ENCODE data around the gene PTPN20.
"Not testable (repeated sequence)": the region's sequence is repeated elsewhere in the genome, so short reads cannot be mapped to it uniquely, and the experiment has no call there.

PTPN20 gene

GRCh38 chr10:46922498-46922897 is 11.3 kb downstream of the PTPN20 start:
- H3K9me3 Mint-ChIP-seq; ATAC-seq (ENCODE audit: low read depth); DNase-seq (ENCODE audit: low spot score in 2 of 2); H3K27ac Mint-ChIP-seq; H3K4me3 Mint-ChIP-seq; H3K36me3 Mint-ChIP-seq; H3K4me1 Mint-ChIP-seq; H3K27me3 Mint-ChIP-seq: not testable (repeated sequence)

GRCh38 chr10:46925156-46925555 is 13.9 kb downstream of the PTPN20 start:
- DNase-seq (ENCODE audit: low spot score in 2 of 2); H3K27me3 Mint-ChIP-seq; H3K4me1 Mint-ChIP-seq; H3K36me3 Mint-ChIP-seq; H3K27ac Mint-ChIP-seq; ATAC-seq (ENCODE audit: low read depth); H3K4me3 Mint-ChIP-seq; H3K9me3 Mint-ChIP-seq: not testable (repeated sequence)

GRCh38 chr10:46925853-46926252 is 14.6 kb downstream of the PTPN20 start:
- H3K4me3 Mint-ChIP-seq; DNase-seq (ENCODE audit: low spot score in 2 of 2); ATAC-seq (ENCODE audit: low read depth); H3K9me3 Mint-ChIP-seq; H3K27me3 Mint-ChIP-seq; H3K36me3 Mint-ChIP-seq; H3K4me1 Mint-ChIP-seq; H3K27ac Mint-ChIP-seq: not testable (repeated sequence)

GRCh38 chr10:46928810-46929209 is 17.6 kb downstream of the PTPN20 start:
- H3K36me3 Mint-ChIP-seq; DNase-seq (ENCODE audit: low spot score in 2 of 2); H3K4me3 Mint-ChIP-seq; H3K4me1 Mint-ChIP-seq; H3K9me3 Mint-ChIP-seq; H3K27me3 Mint-ChIP-seq; H3K27ac Mint-ChIP-seq; ATAC-seq (ENCODE audit: low read depth): not testable (repeated sequence)

GRCh38 chr10:46932383-46932782 is 21.2 kb downstream of the PTPN20 start:
- not testable (repeated sequence) for H3K4me3 Mint-ChIP-seq; ATAC-seq (ENCODE audit: low read depth); H3K9me3 Mint-ChIP-seq; H3K36me3 Mint-ChIP-seq; DNase-seq (ENCODE audit: low spot score in 2 of 2); H3K4me1 Mint-ChIP-seq; H3K27ac Mint-ChIP-seq; H3K27me3 Mint-ChIP-seq

DNA sequence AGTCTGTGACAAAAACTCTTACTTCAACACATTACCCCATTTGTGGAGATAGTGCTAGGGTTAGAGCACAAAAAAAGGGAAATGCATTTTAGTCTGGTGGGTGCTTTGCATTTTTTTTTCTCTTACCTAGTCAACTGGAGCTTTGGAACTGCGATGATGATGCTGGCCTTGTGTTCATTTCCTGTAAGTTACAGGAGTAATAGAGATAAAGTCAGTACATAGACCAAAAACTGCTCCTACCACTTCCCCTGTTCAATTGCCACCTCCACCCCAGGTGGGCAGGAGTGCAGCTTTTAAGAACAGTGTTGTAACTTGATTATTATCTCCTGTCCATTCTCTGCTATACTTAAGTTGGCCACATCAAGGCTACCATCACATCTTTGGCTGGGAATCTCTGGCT is 29.9 kb downstream of the PTPN20 start:
- not testable (repeated sequence) for H3K27me3 Mint-ChIP-seq; H3K36me3 Mint-ChIP-seq; DNase-seq (ENCODE audit: low spot score in 2 of 2); H3K9me3 Mint-ChIP-seq; H3K4me1 Mint-ChIP-seq; H3K4me3 Mint-ChIP-seq; H3K27ac Mint-ChIP-seq
- ATAC-seq (ENCODE audit: low read depth) = peak; percentile 59

DNA sequence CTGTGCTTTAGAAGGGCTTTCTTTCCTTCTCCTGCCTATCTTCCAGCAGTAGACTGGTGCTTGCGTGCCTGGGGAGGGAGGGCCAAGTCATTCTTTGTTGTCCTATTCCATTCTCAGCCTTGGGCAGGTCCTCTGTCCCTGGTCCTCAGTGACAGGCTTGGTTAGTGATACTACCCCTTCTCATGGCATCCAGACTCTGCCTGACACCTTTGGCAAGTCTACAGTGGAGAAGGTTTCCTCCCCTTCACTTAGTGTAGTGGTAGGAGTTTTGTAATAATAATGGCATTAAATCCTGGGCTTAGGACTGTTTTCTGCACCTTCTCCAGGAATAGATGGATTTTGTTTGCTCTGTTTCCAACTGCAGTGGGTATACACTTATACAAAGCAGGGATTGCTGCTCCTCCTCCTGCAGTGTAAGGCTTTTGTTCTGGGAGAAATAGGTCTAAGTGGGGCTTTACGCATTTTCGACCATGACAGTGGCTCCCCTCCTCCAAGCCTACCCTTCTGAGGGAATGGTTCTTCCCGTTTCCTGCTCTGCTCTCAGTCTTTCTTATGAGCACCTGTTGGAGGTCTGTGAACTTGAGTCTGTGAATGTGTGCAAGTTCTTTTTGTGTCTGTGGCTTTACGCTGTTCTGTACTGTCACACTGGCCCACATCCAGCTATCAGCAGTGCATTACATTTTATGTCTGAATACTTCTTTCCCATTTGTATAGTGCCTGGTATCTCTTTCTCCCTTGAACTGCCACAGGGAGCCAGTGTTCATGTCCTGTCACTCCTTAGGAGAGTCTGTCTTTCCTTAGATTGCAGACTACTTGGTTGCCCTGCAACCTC is 37.7 kb downstream of the PTPN20 start:
- not testable (repeated sequence) for H3K9me3 Mint-ChIP-seq; H3K4me3 Mint-ChIP-seq; H3K27me3 Mint-ChIP-seq; H3K4me1 Mint-ChIP-seq; ATAC-seq (ENCODE audit: low read depth); H3K27ac Mint-ChIP-seq; H3K36me3 Mint-ChIP-seq; DNase-seq (ENCODE audit: low spot score in 2 of 2)

GRCh38 chr10:46952540-46952939 is 41.3 kb downstream of the PTPN20 start:
- ATAC-seq (ENCODE audit: low read depth); H3K4me3 Mint-ChIP-seq; H3K9me3 Mint-ChIP-seq; H3K4me1 Mint-ChIP-seq; H3K27ac Mint-ChIP-seq; H3K27me3 Mint-ChIP-seq; DNase-seq (ENCODE audit: low spot score in 2 of 2); H3K36me3 Mint-ChIP-seq: not testable (repeated sequence)

DNA sequence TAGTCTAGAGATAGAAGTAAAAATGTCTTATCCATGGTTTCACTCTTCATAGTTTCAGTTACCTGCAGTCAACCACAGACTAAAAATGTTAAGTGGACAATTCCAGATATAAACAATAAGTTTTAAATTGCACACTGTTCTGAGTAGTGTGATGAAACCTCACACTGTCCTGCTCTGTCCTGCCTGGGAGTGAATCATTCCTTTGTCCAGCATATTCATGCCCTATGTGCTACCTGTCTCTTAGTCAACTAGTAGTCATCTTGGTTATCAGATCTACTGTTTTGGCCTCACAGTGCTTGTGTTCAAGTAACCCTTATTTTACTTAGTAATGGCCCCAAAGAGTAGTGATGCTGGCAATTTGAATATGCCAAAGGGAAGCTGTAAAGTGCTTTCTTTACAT is 49.5 kb downstream of the PTPN20 start:
- DNase-seq (ENCODE audit: low spot score in 2 of 2); H3K4me3 Mint-ChIP-seq; H3K36me3 Mint-ChIP-seq; ATAC-seq (ENCODE audit: low read depth); H3K27me3 Mint-ChIP-seq; H3K27ac Mint-ChIP-seq; H3K4me1 Mint-ChIP-seq; H3K9me3 Mint-ChIP-seq: not testable (repeated sequence)

DNA sequence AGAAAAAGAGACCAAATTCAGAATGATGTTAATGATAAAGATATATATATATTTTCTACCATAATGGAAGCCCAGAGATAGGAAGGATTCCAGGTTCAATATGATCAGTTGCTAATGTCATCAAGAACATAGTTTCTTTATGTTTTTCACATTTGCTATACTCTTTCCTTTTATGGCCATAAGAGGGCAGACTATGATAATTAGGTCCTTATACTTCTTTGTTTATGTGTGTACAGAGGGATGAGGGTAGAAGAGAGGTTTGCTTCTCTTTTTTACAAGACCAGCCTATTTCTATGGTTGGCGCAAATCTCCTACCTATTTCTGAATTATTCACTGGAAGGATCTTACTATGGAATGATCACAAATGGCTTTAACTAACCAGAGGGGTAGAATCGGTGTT is 52.1 kb downstream of the PTPN20 start:
- not testable (repeated sequence) for H3K36me3 Mint-ChIP-seq; H3K4me3 Mint-ChIP-seq; DNase-seq (ENCODE audit: low spot score in 2 of 2); H3K4me1 Mint-ChIP-seq; H3K27me3 Mint-ChIP-seq; H3K27ac Mint-ChIP-seq; ATAC-seq (ENCODE audit: low read depth); H3K9me3 Mint-ChIP-seq

DNA sequence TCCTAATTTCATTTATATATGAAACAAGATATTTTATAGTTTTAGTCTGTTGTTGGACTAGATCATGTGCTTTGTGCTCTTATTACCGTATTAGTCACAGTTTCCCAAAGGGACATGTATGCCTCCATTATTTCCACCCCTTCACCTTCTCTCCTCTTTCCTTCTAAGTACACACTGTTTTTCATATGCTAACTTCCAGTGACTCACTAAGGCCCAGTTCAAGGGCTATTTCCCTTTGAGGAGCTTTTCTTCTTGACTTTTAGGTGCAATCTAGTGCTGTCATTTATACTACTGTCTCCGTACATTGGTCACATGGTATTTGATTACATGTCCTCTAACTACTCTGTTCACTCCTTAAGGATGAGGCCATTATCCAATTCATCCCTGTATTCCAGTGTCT is 55.8 kb downstream of the PTPN20 start:
- H3K4me1 Mint-ChIP-seq = not testable (repeated sequence)

GRCh38 chr10:46980223-46980622 is 69.0 kb downstream of the PTPN20 start:
- not testable (repeated sequence) for H3K9me3 Mint-ChIP-seq; H3K27me3 Mint-ChIP-seq; DNase-seq (ENCODE audit: low spot score in 2 of 2); H3K4me3 Mint-ChIP-seq; H3K27ac Mint-ChIP-seq; ATAC-seq (ENCODE audit: low read depth); H3K36me3 Mint-ChIP-seq; H3K4me1 Mint-ChIP-seq

More for the DNA sequence above, 55.8 kb downstream of the PTPN20 start:
- ATAC-seq (ENCODE audit: low read depth); H3K4me3 Mint-ChIP-seq; DNase-seq (ENCODE audit: low spot score in 2 of 2); H3K27ac Mint-ChIP-seq; H3K27me3 Mint-ChIP-seq; H3K36me3 Mint-ChIP-seq; H3K9me3 Mint-ChIP-seq: not testable (repeated sequence)

DNA sequence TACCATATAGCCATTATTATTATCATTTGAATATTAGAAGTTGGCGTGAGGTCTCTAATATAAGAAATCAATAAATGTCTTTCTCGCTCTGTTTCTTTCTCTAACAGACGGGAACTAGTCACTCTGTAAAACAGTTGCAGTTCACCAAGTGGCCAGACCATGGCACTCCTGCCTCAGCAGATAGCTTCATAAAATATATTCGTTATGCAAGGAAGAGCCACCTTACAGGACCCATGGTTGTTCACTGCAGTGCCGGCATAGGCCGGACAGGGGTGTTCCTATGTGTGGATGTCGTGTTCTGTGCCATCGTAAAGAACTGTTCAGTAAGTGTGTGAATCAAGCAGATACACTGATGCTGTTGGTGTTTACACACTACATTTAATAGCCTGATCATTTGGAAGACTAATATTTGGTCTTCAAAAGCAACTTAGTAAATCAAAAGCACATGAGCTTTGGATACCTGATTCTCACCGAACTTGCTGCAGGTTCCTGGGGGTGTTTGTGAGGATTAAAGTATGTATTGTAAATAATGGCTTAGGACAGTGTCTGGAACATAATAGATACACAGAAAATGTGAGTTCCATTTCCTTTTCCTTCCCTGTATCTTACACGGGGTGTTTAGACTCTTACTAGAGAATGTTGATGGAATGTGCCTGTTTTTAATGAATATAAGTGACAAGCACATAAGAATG is 76.2 kb downstream of the PTPN20 start:
- not testable (repeated sequence) for H3K9me3 Mint-ChIP-seq; H3K4me1 Mint-ChIP-seq; H3K27me3 Mint-ChIP-seq; H3K36me3 Mint-ChIP-seq; H3K27ac Mint-ChIP-seq; DNase-seq (ENCODE audit: low spot score in 2 of 2); H3K4me3 Mint-ChIP-seq
- ATAC-seq (ENCODE audit: low read depth) = peak; percentile 87

GRCh38 chr10:46992803-46993561 is 81.8 kb downstream of the PTPN20 start:
- DNase-seq (ENCODE audit: low spot score in 2 of 2) = no peak
- no peak for ATAC-seq (ENCODE audit: low read depth)
- H3K4me1 Mint-ChIP-seq = no peaks in the 10 kb centered on the region
- H3K27ac Mint-ChIP-seq = no peak overlapping the region
- peaks cover 8% of the 10 kb centered on the region for H3K9me3 Mint-ChIP-seq
- H3K36me3 Mint-ChIP-seq = peaks cover 3% of the 10 kb centered on the region
- H3K27me3 Mint-ChIP-seq = peaks cover 4% of the 10 kb centered on the region
- H3K4me3 Mint-ChIP-seq = no peak overlapping the region
